ENCODE results near the gene IRAK2.

- TF ChIP-seq CTCF (IDR thresholded peaks at IDR 0.05; ENCODE audit: insufficient read depth, low read depth, low read length), result no peak
- no peak for TF ChIP-seq EZH2 (IDR thresholded peaks at IDR 0.05; ENCODE audit: insufficient read depth, low read length)
Measured at GRCh38 chr3:10160925-10161324, 3.8 kb upstream of the IRAK2 start.

Measured in astrocyte (in vitro differentiated cells and primary cell).